IMR-90 (cell line): ENCODE results near the gene TMTC1. TPM values are rescaled to one million over a fixed set of nuclear protein-coding genes. Genes with fewer than 3 reads are reported as not detected.

ENCODE experiments used
- ATAC-seq: fragments of 200-7000 bp; cut with Tn5 transposase; 2 replicates; pipeline ENCODE4 v1.9.1; 2020; ENCODE audit warnings: low read depth, mild to moderate bottlenecking, moderate library complexity
- BruUV-seq: library from RNA; stranded (reverse); fragments of 400-500 nt; replicated peaks from 2 replicates; lab custom pipeline; 2021; lab: Mats Ljungman, UMichigan
- CTCF ChIA-PET: fragments of 300-600 bp; formaldehyde crosslinking; extraction: SDS; loops from one replicate; lab custom pipeline; 2021; ENCODE audit warnings: antibody characterized with exemption; lab: Yijun Ruan, JAX
- POLR2A ChIA-PET: fragments of 300-600 bp; sonication (Branson Sonifier 250); formaldehyde crosslinking; loops from one replicate; lab custom pipeline; 2022; ENCODE audit warnings: antibody characterized with exemption; ENCODE audit not compliant: unreplicated experiment; lab: Charles Lee
- DNase-seq: peaks from one replicate; pipeline ENCODE4 v3.0.0; 2013
- H2AFZ ChIP-seq: replicated peaks from 2 replicates; pipeline ENCODE3; 2013; ENCODE audit warnings: low read length, mild to moderate bottlenecking; ENCODE audit not compliant: poor library complexity
- H2AK5ac ChIP-seq: 2 replicates; pipeline ENCODE4 v1.6.1; 2013; ENCODE audit warnings: low read depth, low read length, inconsistent platforms
- H2AK9ac ChIP-seq: replicated peaks from 2 replicates; pipeline ENCODE3; 2013; ENCODE audit warnings: mild to moderate bottlenecking, low read depth, low read length, moderate library complexity; ENCODE audit not compliant: poor library complexity
- H2BK120ac ChIP-seq: 2 replicates; pipeline ENCODE4 v1.6.1; 2013; ENCODE audit warnings: low read depth, low read length, inconsistent platforms
- H2BK15ac ChIP-seq: 3 replicates; pipeline ENCODE4 v1.6.1; 2013; ENCODE audit warnings: low read depth, low read length, inconsistent platforms
- H2BK20ac ChIP-seq: 2 replicates; pipeline ENCODE4 v1.6.1; 2013; ENCODE audit warnings: low read depth, mild to moderate bottlenecking, inconsistent platforms, low read length, moderate library complexity
- H2BK5ac ChIP-seq: 2 replicates; pipeline ENCODE4 v1.6.1; 2013; ENCODE audit warnings: mild to moderate bottlenecking, low read depth, low read length, inconsistent platforms; ENCODE audit not compliant: poor library complexity, severe bottlenecking
- H3K14ac ChIP-seq: replicated peaks from 2 replicates; pipeline ENCODE4 v1.6.1; 2013; ENCODE audit warnings: low read depth, low read length, inconsistent platforms
- H3K18ac ChIP-seq: 2 replicates; pipeline ENCODE4 v1.6.1; 2013; ENCODE audit warnings: low read depth, low read length, control low read depth
- H3K23ac ChIP-seq: 2 replicates; pipeline ENCODE4 v1.6.1; 2013; ENCODE audit warnings: low read depth, low read length, inconsistent platforms
- H3K27ac ChIP-seq: 2 replicates; pipeline ENCODE4 v1.5.1; 2013; ENCODE audit warnings: mild to moderate bottlenecking, control low read depth, low read length; ENCODE audit not compliant: insufficient read depth
- H3K27me3 ChIP-seq: 2 replicates; pipeline ENCODE4 v1.6.1; 2013; ENCODE audit warnings: low read length; ENCODE audit not compliant: control insufficient read depth, insufficient read depth
- H3K36me3 ChIP-seq: 2 replicates; pipeline ENCODE4 v1.6.1; 2013; ENCODE audit warnings: low read length, mixed read lengths; ENCODE audit not compliant: control insufficient read depth, insufficient read depth
- H3K4ac ChIP-seq: 2 replicates; pipeline ENCODE4 v1.6.1; 2013; ENCODE audit warnings: low read depth, low read length, inconsistent platforms
- H3K4me1 ChIP-seq: 2 replicates; pipeline ENCODE4 v1.6.1; 2013; ENCODE audit warnings: low read length, mixed read lengths; ENCODE audit not compliant: control insufficient read depth, insufficient read depth
- H3K4me2 ChIP-seq: 2 replicates; pipeline ENCODE4 v1.6.1; 2013; ENCODE audit warnings: low read depth, mild to moderate bottlenecking, control low read depth, low read length, moderate library complexity
- H3K4me3 ChIP-seq: 2 replicates; pipeline ENCODE4 v1.5.1; 2013; ENCODE audit warnings: low read depth, mild to moderate bottlenecking, control low read depth, low read length, moderate library complexity; ENCODE audit not compliant: insufficient read depth
- H3K56ac ChIP-seq: 2 replicates; pipeline ENCODE4 v1.6.1; 2013; ENCODE audit warnings: low read length, inconsistent platforms; ENCODE audit not compliant: insufficient read depth; ENCODE audit errors: extremely low read depth
- H3K79me1 ChIP-seq, 2 experiments: 2 replicates each; pipeline ENCODE4 v1.6.1; 2013; ENCODE audit warnings: low read length in 2 of 2, inconsistent platforms in 1 of 2, low read depth in 1 of 2
- H3K9ac ChIP-seq: 2 replicates; pipeline ENCODE4 v1.6.1; 2013; ENCODE audit warnings: low read depth, low read length, control low read depth
- H3K9me1 ChIP-seq: 2 replicates; pipeline ENCODE4 v1.6.1; 2013; ENCODE audit warnings: low read length, inconsistent platforms; ENCODE audit not compliant: insufficient read depth
- H3K9me3 ChIP-seq: 2 replicates; pipeline ENCODE4 v1.6.1; 2013; ENCODE audit warnings: low read length; ENCODE audit not compliant: control insufficient read depth, insufficient read depth
- H4K20me1 ChIP-seq: 2 replicates; pipeline ENCODE4 v1.6.1; 2013; ENCODE audit warnings: low read length, inconsistent platforms; ENCODE audit not compliant: insufficient read depth
- H4K5ac ChIP-seq: 2 replicates; pipeline ENCODE4 v1.6.1; 2013; ENCODE audit warnings: mild to moderate bottlenecking, low read depth, low read length, control low read depth
- H4K8ac ChIP-seq, 2 experiments: 2 replicates each; pipeline ENCODE4 v1.6.1; 2013; ENCODE audit warnings: low read depth in 2 of 2, low read length in 2 of 2, control low read depth in 1 of 2, inconsistent platforms in 1 of 2
- H4K91ac ChIP-seq: 2 replicates; pipeline ENCODE4 v1.6.1; 2013; ENCODE audit warnings: low read depth, low read length, inconsistent platforms; ENCODE audit not compliant: insufficient read depth
- CHD1 ChIP-seq: IDR thresholded peaks from 2 replicates; pipeline ENCODE4 v1.6.1; 2012; ENCODE audit warnings: low read depth, low read length, improper control_type of control experiment
- RAD21 ChIP-seq: IDR thresholded peaks from 2 replicates; pipeline ENCODE4 v1.6.1; 2012; ENCODE audit warnings: low read length, improper control_type of control experiment
- SMC3 ChIP-seq: fragments of 150-350 bp; IDR thresholded peaks from 2 replicates; pipeline ENCODE4 v1.6.1; 2016; ENCODE audit warnings: low read depth, mild to moderate bottlenecking, antibody characterized with exemption, low read length, moderate library complexity
- dilution Hi-C: fragments of 300-500 bp; cut with HindIII; formaldehyde crosslinking; loops from one replicate; pipeline ENCODE4 v1.14.3; 2018; ENCODE audit warnings: low sequenced_read_pairs; ENCODE audit not compliant: unreplicated experiment
- in situ Hi-C: fragments of 300-500 bp; cut with MboI; formaldehyde crosslinking; loops from 3 replicates; pipeline ENCODE4 v1.14.3; 2019; ENCODE audit warnings: low sequenced_read_pairs, inconsistent platforms, mixed read lengths
- intact Hi-C: fragments of 100-400 bp; cut with micrococcal nuclease; formaldehyde crosslinking; loops from 2 replicates; pipeline ENCODE4 v1.10.0; 2022
- polyA plus RNA-seq, 3 experiments: library from polyadenylated mRNA; depleted of rRNA; stranded (reverse); fragments of >200 nt; gene quantifications; 2 replicates each; pipeline ENCODE4 v1.2.3, GENCODE V29; 2012; ENCODE audit warnings: low replicate concordance in 1 of 3
- total RNA-seq: library from RNA; depleted of rRNA; stranded (reverse); fragments of >200 nt; gene quantifications from 2 replicates; pipeline ENCODE4 v1.2.3, GENCODE V29; 2012
- TF ChIP-seq, protein P1 (sequence below): conservative IDR thresholded peaks from 2 replicates; pipeline ENCODE4 v1.5.1; 2012; ENCODE audit warnings: mild to moderate bottlenecking, low read depth, low read length, improper control_type of control experiment
- TF ChIP-seq, protein P2 (sequence below): fragments of 150-350 bp; IDR thresholded peaks from 2 replicates; pipeline ENCODE4 v1.6.1; 2017; ENCODE audit warnings: mild to moderate bottlenecking, antibody characterized with exemption, low read length, low read depth

The TMTC1 gene
- total and polyA plus RNA-seq, 2 of the 4 experiments (the other 2 are of a cell fraction) = 12.5 to 36.4 TPM

DNA sequence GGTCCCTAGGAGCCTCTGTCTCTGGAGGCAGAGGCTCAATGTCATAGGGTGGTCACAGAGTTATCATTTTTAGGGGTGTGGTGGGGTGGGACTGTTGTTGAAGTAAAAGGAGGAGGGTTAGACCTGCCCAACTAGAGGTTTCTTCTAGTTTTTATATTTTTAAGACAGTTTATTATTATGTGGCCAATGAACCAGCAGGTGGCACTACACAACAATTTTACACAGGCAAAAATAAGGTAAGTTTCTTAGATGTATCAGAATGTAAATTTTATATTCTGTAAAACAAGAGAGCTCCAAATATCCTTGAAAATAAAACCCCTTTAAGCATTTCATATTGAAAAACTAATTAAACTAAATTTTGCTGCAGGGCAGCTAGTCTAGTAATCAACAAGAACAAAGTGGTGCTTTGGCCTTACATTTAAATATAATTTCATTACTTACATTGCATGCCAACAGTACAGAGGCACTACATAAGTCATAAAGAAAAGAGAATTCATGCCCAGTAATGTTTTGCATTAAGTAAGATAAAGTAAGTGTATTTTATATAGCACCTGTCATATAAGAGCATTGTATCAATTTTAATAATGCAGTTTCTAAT lies 264.1 kb downstream of the TMTC1 start:
- no TSS peak for BruUV-seq
- Histone ChIP-seq H2BK120ac (peak overlapping the region; percentile 82), H3K4me2 (no peak overlapping the region), H3K56ac (peak overlapping the region; percentile 25; the same call in 1 of the 2 replicates), H2BK5ac (no peak overlapping the region), H3K4me3 (no peak overlapping the region), H2AFZ (no peak overlapping the region), H2AK9ac (no peak overlapping the region), H4K91ac (no peak overlapping the region; the same call in 1 of the 2 replicates), H3K79me1 (peaks cover 0 to 7% of the 10 kb centered on the region in 2 experiments; a peak in 1 of 4 replicates), H3K18ac (no peak overlapping the region), H2BK20ac (peak overlapping the region; percentile 69; the same call in 1 of the 2 replicates), H2AK5ac (peak overlapping the region; percentile 58; the same call in 1 of the 2 replicates), H4K20me1 (0 out of 2 replicates have a peak, but pooled peaks cover 4% of the 10 kb centered on the region), H3K9me1 (peaks cover 16% of the 10 kb centered on the region; the same call in 1 of the 2 replicates), H4K8ac (no peak overlapping the region; a peak in 1 of 4 replicates), H3K36me3 (peaks cover 10% of the 10 kb centered on the region), H3K4ac (peak overlapping the region; percentile 74; the same call in 1 of the 2 replicates), H3K9ac (no peak overlapping the region), H3K27me3 (no peaks in the 10 kb centered on the region), H4K5ac (no peak overlapping the region), H2BK15ac (peak overlapping the region; percentile 61; the same call in 1 of the 3 replicates), H3K27ac (no peak overlapping the region), H3K9me3 (no peaks in the 10 kb centered on the region), H3K4me1 (peaks cover 5% of the 10 kb centered on the region), H3K14ac (no peak overlapping the region), H3K23ac (no peak overlapping the region)
- POLR2A ChIA-PET = no interaction called here
- ATAC-seq (peak; percentile 31), DNase-seq (peak; percentile 68)
- intact Hi-C loops (loop anchor here (1.0 to 10.0 kb wide), 5 partner anchors 212 to 1288 kb away; no protein-coding TSS in a partner anchor), in situ Hi-C loops (loop anchor here (25.0 kb wide), 1 partner anchor 1293 kb away; no protein-coding TSS in a partner anchor), dilution Hi-C loops (no loop called here)
- TF ChIP-seq RAD21 = peak; percentile 76
- TF ChIP-seq, protein P1, sequence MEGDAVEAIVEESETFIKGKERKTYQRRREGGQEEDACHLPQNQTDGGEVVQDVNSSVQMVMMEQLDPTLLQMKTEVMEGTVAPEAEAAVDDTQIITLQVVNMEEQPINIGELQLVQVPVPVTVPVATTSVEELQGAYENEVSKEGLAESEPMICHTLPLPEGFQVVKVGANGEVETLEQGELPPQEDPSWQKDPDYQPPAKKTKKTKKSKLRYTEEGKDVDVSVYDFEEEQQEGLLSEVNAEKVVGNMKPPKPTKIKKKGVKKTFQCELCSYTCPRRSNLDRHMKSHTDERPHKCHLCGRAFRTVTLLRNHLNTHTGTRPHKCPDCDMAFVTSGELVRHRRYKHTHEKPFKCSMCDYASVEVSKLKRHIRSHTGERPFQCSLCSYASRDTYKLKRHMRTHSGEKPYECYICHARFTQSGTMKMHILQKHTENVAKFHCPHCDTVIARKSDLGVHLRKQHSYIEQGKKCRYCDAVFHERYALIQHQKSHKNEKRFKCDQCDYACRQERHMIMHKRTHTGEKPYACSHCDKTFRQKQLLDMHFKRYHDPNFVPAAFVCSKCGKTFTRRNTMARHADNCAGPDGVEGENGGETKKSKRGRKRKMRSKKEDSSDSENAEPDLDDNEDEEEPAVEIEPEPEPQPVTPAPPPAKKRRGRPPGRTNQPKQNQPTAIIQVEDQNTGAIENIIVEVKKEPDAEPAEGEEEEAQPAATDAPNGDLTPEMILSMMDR = peak; percentile 68
- TF ChIP-seq CHD1 = no peak
- peak; percentile 69; the same call in 1 of the 2 replicates for TF ChIP-seq SMC3
- TF ChIP-seq, protein P2, sequence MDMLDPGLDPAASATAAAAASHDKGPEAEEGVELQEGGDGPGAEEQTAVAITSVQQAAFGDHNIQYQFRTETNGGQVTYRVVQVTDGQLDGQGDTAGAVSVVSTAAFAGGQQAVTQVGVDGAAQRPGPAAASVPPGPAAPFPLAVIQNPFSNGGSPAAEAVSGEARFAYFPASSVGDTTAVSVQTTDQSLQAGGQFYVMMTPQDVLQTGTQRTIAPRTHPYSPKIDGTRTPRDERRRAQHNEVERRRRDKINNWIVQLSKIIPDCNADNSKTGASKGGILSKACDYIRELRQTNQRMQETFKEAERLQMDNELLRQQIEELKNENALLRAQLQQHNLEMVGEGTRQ = no peak
- CTCF ChIA-PET = interaction anchor here (1.0 kb wide), 1 partner anchor 62 kb away, joined by 4 read pairs; no protein-coding TSS in a partner anchor
